Left ventricle myocardium superior (tissue), 1 donor: Measurements from ENCODE around the gene PPM1J. TPM values are rescaled to one million over a fixed set of nuclear protein-coding genes. Genes with fewer than 3 reads are reported as not detected.

Source experiments
- ATAC-seq: fragments of 200-7000 bp; cut with Tn5 transposase; one replicate; pipeline ENCODE4 v1.9.1; 2020; ENCODE audit warnings: mild to moderate bottlenecking, moderate library complexity
- DNase-seq: peaks from one replicate; pipeline ENCODE4 v3.0.0-alpha.2; 2020
- intact Hi-C: fragments of 100-400 bp; cut with micrococcal nuclease; formaldehyde crosslinking; loops from one replicate; pipeline ENCODE4 v1.11.0; 2022
- total RNA-seq: library from RNA; stranded (reverse); fragmentation: NEBNext Ultra II Directional; extraction: Animal tissue kit (Norgen Biotek cat#: 25700); gene quantifications from one replicate; pipeline ENCODE4 v1.2.1, GENCODE V29; 2021
- donor health status: DM: no; HTN: yes; CAD: no; lungs with severe emphysema.

The PPM1J gene
- total RNA-seq, 1 donor from 2014 or later: 7.2 TPM

- no peak for DNase-seq
- peak; percentile 57 for ATAC-seq
- intact Hi-C loops: no loop called here
These were observed 41.3 kb downstream of the PPM1J start for GRCh38 chr1:112673592-112674439.

- intact Hi-C loops: no loop called here
- no peak for ATAC-seq
These were observed 42.3 kb downstream of the PPM1J start for GRCh38 chr1:112672842-112673241.

GRCh38 chr1:112672009-112672408, 43.1 kb downstream of the PPM1J start:
- ATAC-seq: no peak
- intact Hi-C loops: no loop called here
- no peak for DNase-seq

More at GRCh38 chr1:112672842-112673241, 42.3 kb downstream of the PPM1J start:
- DNase-seq: no peak

- no peak for ATAC-seq
- no peak for DNase-seq
- intact Hi-C loops: no loop called here
These were observed 48.2 kb downstream of the PPM1J start for GRCh38 chr1:112666946-112667345.

GRCh38 chr1:112665857-112666256, 49.3 kb downstream of the PPM1J start:
- ATAC-seq: no peak
- intact Hi-C loops: no loop called here

More at GRCh38 chr1:112665857-112666256, 49.3 kb downstream of the PPM1J start:
- no peak for DNase-seq

Other genes with a start within 250 kb of the PPM1J start
- 2.0 TPM for gene WNT2B, start 206.4 kb downstream of the PPM1J start, total RNA-seq
- gene ST7L, start 96.2 kb downstream of the PPM1J start, total RNA-seq: 12.7 TPM
- 24.1 TPM for gene CAPZA1, start 95.5 kb downstream of the PPM1J start, total RNA-seq
- gene MOV10, start 40.7 kb downstream of the PPM1J start, total RNA-seq: 14.0 TPM
- 96.0 TPM for gene RHOC, start 8.2 kb downstream of the PPM1J start, total RNA-seq
- 123 TPM for gene SLC16A1, start 240.9 kb upstream of the PPM1J start, total RNA-seq